DND-41 (cell line): ENCODE results near the gene CLK1.

Experiments
- CTCF ChIP-seq: IDR thresholded peaks from 2 replicates; pipeline ENCODE4 v1.5.1; 2012; ENCODE audit warnings: borderline replicate concordance, low read length, moderate library complexity, mild to moderate bottlenecking; ENCODE audit not compliant: poor library complexity, severe bottlenecking; ENCODE audit errors: extremely low read depth
- EZH2 ChIP-seq: IDR thresholded peaks from 3 replicates; pipeline ENCODE4 v1.6.1; 2012; ENCODE audit warnings: borderline replicate concordance, low read depth, mild to moderate bottlenecking, moderate library complexity, low read length, inconsistent platforms; ENCODE audit not compliant: severe bottlenecking

GRCh38 chr2:200829258-200829655, 35.2 kb downstream of the CLK1 start:
- TF ChIP-seq CTCF (no peak), EZH2 (no peak)
